CD4-positive, alpha-beta T cell treated with Interleukin-2 at 100 ng/mL for 4 hours (primary cell): Measurements from ENCODE around the gene TMCO4.

Experiments used
- DNase-seq: peaks from one replicate; pipeline ENCODE4 v3.0.0-alpha.2; 2020; ENCODE audit warnings: low spot score

Gene TMCO4

GRCh38 chr1:19747761-19748160, 52.0 kb downstream of the TMCO4 start:
- DNase-seq: no peak

GRCh38 chr1:19744886-19745285, 54.8 kb downstream of the TMCO4 start:
- DNase-seq: no peak

- DNase-seq: no peak
Observed at GRCh38 chr1:19744335-19744743, 55.4 kb downstream of the TMCO4 start.

- no peak for DNase-seq
Observed at GRCh38 chr1:19743793-19744192, 55.9 kb downstream of the TMCO4 start.

GRCh38 chr1:19743180-19743579, 56.5 kb downstream of the TMCO4 start:
- no peak for DNase-seq

GRCh38 chr1:19739628-19740027, 60.1 kb downstream of the TMCO4 start:
- no peak for DNase-seq

GRCh38 chr1:19738669-19739068, 61.0 kb downstream of the TMCO4 start:
- no peak for DNase-seq

- DNase-seq: no peak
Observed at GRCh38 chr1:19738076-19738475, 61.6 kb downstream of the TMCO4 start.

- DNase-seq: no peak
Observed at GRCh38 chr1:19737104-19737825, 62.5 kb downstream of the TMCO4 start.

- no peak for DNase-seq
Observed at GRCh38 chr1:19735440-19736127, 64.1 kb downstream of the TMCO4 start.

GRCh38 chr1:19734472-19734999, 65.2 kb downstream of the TMCO4 start:
- no peak for DNase-seq

- DNase-seq: no peak
Observed at GRCh38 chr1:19734056-19734455, 65.7 kb downstream of the TMCO4 start.

GRCh38 chr1:19733615-19734014, 66.1 kb downstream of the TMCO4 start:
- DNase-seq: no peak

- no peak for DNase-seq
Observed at GRCh38 chr1:19731311-19731821, 68.3 kb downstream of the TMCO4 start.

- DNase-seq: no peak
Observed at GRCh38 chr1:19730793-19731192, 68.9 kb downstream of the TMCO4 start.

- no peak for DNase-seq
Observed at GRCh38 chr1:19730232-19730631, 69.5 kb downstream of the TMCO4 start.

- DNase-seq: no peak
Observed at GRCh38 chr1:19728413-19729145, 71.1 kb downstream of the TMCO4 start.

- no peak for DNase-seq
Observed at GRCh38 chr1:19725606-19726005, 74.1 kb downstream of the TMCO4 start.

- DNase-seq: no peak
Observed at GRCh38 chr1:19723874-19724273, 75.8 kb downstream of the TMCO4 start.

GRCh38 chr1:19720973-19721372, 78.7 kb downstream of the TMCO4 start:
- no peak for DNase-seq

GRCh38 chr1:19720174-19720573, 79.5 kb downstream of the TMCO4 start:
- DNase-seq: no peak

GRCh38 chr1:19717467-19717866, 82.2 kb downstream of the TMCO4 start:
- no peak for DNase-seq
